H1 (cell line): ENCODE data around the gene CLIC2. TPM values are rescaled to one million over a fixed set of nuclear protein-coding genes. Genes with fewer than 3 reads are reported as not detected.

Experiments used
- microRNA-seq, 2 experiments: library from miRNA; unstranded; fragments of <30 nt; microRNA quantifications; one replicate each; pipeline versions ENCODE4 to v1.2.0, GENCODE V29; 2016 to 2020; ENCODE audit warnings: borderline microRNAs expressed in 2 of 2, borderline number of aligned reads in 2 of 2, borderline replicate concordance in 1 of 2
- polyA plus RNA-seq, 7 experiments: library from polyadenylated mRNA; depleted of rRNA in 3 of 7; stranded (reverse) in 5 of 7; unstranded in 2 of 7; fragments of >200 nt in 5 of 7; fragments of 200-250 nt in 2 of 7; gene quantifications; 1 replicate in 5 of 7; 2 replicates in 1 of 7; 4 replicates in 1 of 7; pipeline versions ENCODE4 v1.2.1 to v1.2.3, GENCODE V29; 2011 to 2013; ENCODE audit warnings: missing spikeins in 2 of 7, mixed read lengths in 2 of 7
- small RNA-seq: library from polyadenylated mRNA; stranded (forward); fragments of <200 nt; extraction: miRNeasy Mini kit (QIAGEN cat#:217004); gene quantifications from one replicate; pipeline ENCODE3, GENCODE V24; 2013; ENCODE audit not compliant: insufficient read depth
- total RNA-seq: library from RNA; stranded (reverse); fragmentation: NEBNext Ultra II Directional; extraction: Animal tissue kit (Norgen Biotek cat#: 25700); gene quantifications from 2 replicates; pipeline ENCODE4 v1.2.1, GENCODE V29; 2021

The CLIC2 gene
- total and polyA plus RNA-seq, 2 of the 8 experiments (the other 6 are each of a cell fraction or from before 2014, with no cell fraction given): 0.08 to 0.61 TPM

Small RNAs within 50 kb of the gene (microRNA-seq; reads per million reads assigned to microRNA genes)
- 0 reads per million in 2 experiments for gene MIR1184-2

Small RNAs within 50 kb of the gene (small RNA-seq; reads per million reads assigned to genes)
- gene AC234781.4 (not detected), gene MIR1184-2 (not detected)

Other genes with a start within 250 kb of the CLIC2 start
- gene VBP1, start 118.2 kb downstream of the CLIC2 start, total RNA-seq: 56.0 and 59.7 TPM in 2 replicates
- 10.0 and 21.6 TPM in 2 replicates for gene VBP1, start 118.2 kb downstream of the CLIC2 start, polyA plus RNA-seq (2011; rRNA removed)
- 8.8 and 9.3 TPM in 2 replicates for gene RAB39B, start 70.1 kb downstream of the CLIC2 start, total RNA-seq
- 3.0 and 3.1 TPM in 2 replicates for gene RAB39B, start 70.1 kb downstream of the CLIC2 start, polyA plus RNA-seq (2011; rRNA removed)
- not detected in 2 replicates for gene F8A2, start 47.5 kb upstream of the CLIC2 start, total RNA-seq
- gene F8A2, start 47.5 kb upstream of the CLIC2 start, polyA plus RNA-seq (2011; rRNA removed): not detected in 2 replicates
- gene F8A3, start 124.0 kb upstream of the CLIC2 start, total RNA-seq: 0.60 TPM in 1 of 2 replicates, not detected in the other
- 0.11 and 0.24 TPM in 2 replicates for gene F8A3, start 124.0 kb upstream of the CLIC2 start, polyA plus RNA-seq (2011; rRNA removed)